ENCODE measurements around the gene PWWP2B. TPM values are rescaled to one million over a fixed set of nuclear protein-coding genes. Genes with fewer than 3 reads are reported as not detected.

Gene PWWP2B
- total RNA-seq, 2 donors from 2014 or later: 1.5 to 3.1 TPM

DNA sequence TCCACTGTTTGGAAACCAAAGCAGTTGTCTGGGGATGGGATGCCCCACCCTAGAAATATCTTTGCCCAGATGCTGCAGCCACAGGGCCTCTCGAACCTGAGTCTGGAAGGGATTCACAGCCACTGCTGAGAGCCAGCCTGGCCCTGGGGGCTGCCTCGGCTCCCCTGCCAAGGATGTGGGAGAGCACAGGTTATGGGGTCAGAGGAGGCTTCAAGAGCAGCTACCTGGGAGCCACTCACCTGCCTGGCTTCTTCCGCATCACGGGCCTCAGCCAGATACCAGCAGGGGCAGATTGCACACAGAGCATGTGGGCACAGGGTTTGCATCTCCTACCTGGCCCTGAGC is 5.4 kb upstream of the PWWP2B start:
- peaks cover 7% of the 10 kb centered on the region for H3K36me3 Mint-ChIP-seq (ENCODE audit: low read depth)
- H3K4me3 Mint-ChIP-seq: no peak overlapping the region
- peaks cover 6% of the 10 kb centered on the region for H3K9me3 Mint-ChIP-seq
- no peaks in the 10 kb centered on the region for H3K27me3 Mint-ChIP-seq
- no peak for ATAC-seq (replicated peaks)
- H3K4me1 Mint-ChIP-seq: no peaks in the 10 kb centered on the region
- H3K27ac Mint-ChIP-seq: no peak overlapping the region

DNA sequence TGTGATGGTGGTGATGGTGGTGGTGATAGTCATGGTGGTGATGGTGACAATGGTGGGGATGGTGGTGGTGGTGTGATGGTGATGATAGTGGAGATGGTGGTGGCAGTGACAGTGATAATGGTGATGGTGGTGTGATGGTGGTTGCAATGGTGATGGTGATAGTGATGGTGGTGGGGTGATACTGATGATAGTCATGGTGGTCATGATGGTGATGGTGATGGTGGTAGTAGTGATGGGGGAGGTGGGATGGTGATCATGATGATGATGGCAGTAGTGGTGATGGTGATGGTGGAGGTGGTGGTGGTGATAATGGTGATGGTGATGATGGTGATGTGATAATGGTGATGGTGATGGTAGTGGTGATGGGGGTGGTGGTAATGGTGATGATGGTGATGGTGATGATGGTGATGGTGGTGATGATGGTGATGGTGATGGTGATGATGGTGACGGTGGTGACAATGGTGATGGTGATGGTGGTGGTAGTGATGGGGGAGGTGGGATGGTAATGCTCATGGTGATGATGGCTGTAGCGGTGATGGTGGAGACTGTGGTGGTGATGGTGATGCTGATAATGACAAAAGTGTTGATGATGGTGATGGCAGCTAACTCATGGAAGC is 4.7 kb upstream of the PWWP2B start:
- peaks cover 7% of the 10 kb centered on the region for H3K36me3 Mint-ChIP-seq (ENCODE audit: low read depth)
- H3K27ac Mint-ChIP-seq: no peak overlapping the region
- H3K27me3 Mint-ChIP-seq: no peaks in the 10 kb centered on the region
- H3K9me3 Mint-ChIP-seq: peaks cover 6% of the 10 kb centered on the region
- no peak for ATAC-seq (replicated peaks)
- no peaks in the 10 kb centered on the region for H3K4me1 Mint-ChIP-seq
- H3K4me3 Mint-ChIP-seq: no peak overlapping the region

DNA sequence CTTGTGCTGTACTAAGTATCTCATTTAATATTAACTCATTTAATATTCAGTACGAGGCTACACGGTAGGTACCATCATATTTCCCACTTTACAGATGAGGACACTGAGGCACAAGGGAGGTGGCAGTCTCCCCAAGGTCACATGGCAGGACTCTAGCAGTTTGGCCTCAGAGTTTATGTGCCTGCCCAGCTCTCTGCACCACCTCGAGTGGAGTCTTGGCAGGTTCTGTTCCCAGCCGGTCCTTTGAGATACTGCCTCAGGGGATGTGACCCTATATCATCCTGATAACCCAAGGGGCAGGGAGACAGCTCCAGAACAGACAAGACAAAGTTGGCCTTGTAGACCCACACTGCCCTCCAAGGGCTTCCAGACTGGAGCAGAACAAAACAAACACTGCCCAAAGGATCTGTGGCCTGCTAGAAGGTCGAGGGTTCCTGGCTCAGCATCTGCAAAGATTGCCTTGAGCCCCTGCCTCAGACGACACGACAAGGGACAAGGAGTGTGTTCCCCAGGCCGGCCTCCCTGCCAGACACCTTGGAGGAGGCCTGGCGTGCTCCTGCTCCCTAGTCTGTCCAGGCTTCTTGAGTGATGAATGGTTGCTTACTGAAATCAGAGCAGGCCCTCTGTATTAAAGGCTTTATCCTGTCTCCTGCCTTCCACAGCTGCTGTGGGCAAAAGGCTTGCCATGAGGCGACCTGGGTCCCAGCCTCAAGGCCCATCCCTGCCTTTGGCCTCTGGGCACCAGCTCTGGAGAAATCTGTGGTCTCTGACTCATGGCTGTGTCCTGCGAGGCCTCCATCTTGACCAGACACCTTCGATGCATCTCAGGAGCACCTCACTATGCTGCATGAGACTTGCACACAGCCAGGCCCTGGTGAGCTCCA is 3.9 kb upstream of the PWWP2B start:
- Mint-ChIP-seq H3K27me3 (no peaks in the 10 kb centered on the region), H3K27ac (no peak overlapping the region), H3K4me3 (no peak overlapping the region), H3K9me3 (peaks cover 6% of the 10 kb centered on the region), H3K36me3 (ENCODE audit: low read depth) (peaks cover under 1% of the 10 kb centered on the region), H3K4me1 (no peaks in the 10 kb centered on the region)
- ATAC-seq (replicated peaks): no peak

GRCh38 chr10:132393695-132394181 is 3.3 kb upstream of the PWWP2B start:
- Mint-ChIP-seq H3K36me3 (ENCODE audit: low read depth) (no peaks in the 10 kb centered on the region), H3K4me3 (no peak overlapping the region), H3K4me1 (no peaks in the 10 kb centered on the region), H3K27ac (no peak overlapping the region), H3K9me3 (peaks cover 6% of the 10 kb centered on the region), H3K27me3 (no peaks in the 10 kb centered on the region)
- ATAC-seq (replicated peaks): no peak

GRCh38 chr10:132394201-132394811 is 2.7 kb upstream of the PWWP2B start:
- H3K27me3 Mint-ChIP-seq: no peaks in the 10 kb centered on the region
- no peak overlapping the region for H3K27ac Mint-ChIP-seq
- no peaks in the 10 kb centered on the region for H3K36me3 Mint-ChIP-seq (ENCODE audit: low read depth)
- ATAC-seq (replicated peaks): no peak
- H3K4me1 Mint-ChIP-seq: no peaks in the 10 kb centered on the region
- H3K9me3 Mint-ChIP-seq: peaks cover 6% of the 10 kb centered on the region
- H3K4me3 Mint-ChIP-seq: peak overlapping the region; percentile 13

- Mint-ChIP-seq H3K27ac (no peak overlapping the region), H3K36me3 (ENCODE audit: low read depth) (no peaks in the 10 kb centered on the region), H3K4me1 (no peaks in the 10 kb centered on the region), H3K4me3 (peak overlapping the region; percentile 13), H3K27me3 (no peaks in the 10 kb centered on the region), H3K9me3 (peaks cover 6% of the 10 kb centered on the region)
- ATAC-seq (replicated peaks): no peak
Measured at GRCh38 chr10:132394936-132395703, 1.9 kb upstream of the PWWP2B start.

- Mint-ChIP-seq H3K4me1 (no peaks in the 10 kb centered on the region), H3K27ac (no peak overlapping the region), H3K27me3 (no peaks in the 10 kb centered on the region), H3K36me3 (ENCODE audit: low read depth) (no peaks in the 10 kb centered on the region), H3K9me3 (peaks cover 6% of the 10 kb centered on the region), H3K4me3 (no peak overlapping the region)
- no peak for ATAC-seq (replicated peaks)
Measured at GRCh38 chr10:132395704-132396493, 1.1 kb upstream of the PWWP2B start.

GRCh38 chr10:132396494-132397035 is 435 bp upstream of the PWWP2B start:
- H3K4me1 Mint-ChIP-seq: no peaks in the 10 kb centered on the region
- H3K9me3 Mint-ChIP-seq: peaks cover 6% of the 10 kb centered on the region
- no peak overlapping the region for H3K4me3 Mint-ChIP-seq
- no peak overlapping the region for H3K27ac Mint-ChIP-seq
- peak; percentile 58 for ATAC-seq (replicated peaks)
- no peaks in the 10 kb centered on the region for H3K27me3 Mint-ChIP-seq
- no peaks in the 10 kb centered on the region for H3K36me3 Mint-ChIP-seq (ENCODE audit: low read depth)

DNA sequence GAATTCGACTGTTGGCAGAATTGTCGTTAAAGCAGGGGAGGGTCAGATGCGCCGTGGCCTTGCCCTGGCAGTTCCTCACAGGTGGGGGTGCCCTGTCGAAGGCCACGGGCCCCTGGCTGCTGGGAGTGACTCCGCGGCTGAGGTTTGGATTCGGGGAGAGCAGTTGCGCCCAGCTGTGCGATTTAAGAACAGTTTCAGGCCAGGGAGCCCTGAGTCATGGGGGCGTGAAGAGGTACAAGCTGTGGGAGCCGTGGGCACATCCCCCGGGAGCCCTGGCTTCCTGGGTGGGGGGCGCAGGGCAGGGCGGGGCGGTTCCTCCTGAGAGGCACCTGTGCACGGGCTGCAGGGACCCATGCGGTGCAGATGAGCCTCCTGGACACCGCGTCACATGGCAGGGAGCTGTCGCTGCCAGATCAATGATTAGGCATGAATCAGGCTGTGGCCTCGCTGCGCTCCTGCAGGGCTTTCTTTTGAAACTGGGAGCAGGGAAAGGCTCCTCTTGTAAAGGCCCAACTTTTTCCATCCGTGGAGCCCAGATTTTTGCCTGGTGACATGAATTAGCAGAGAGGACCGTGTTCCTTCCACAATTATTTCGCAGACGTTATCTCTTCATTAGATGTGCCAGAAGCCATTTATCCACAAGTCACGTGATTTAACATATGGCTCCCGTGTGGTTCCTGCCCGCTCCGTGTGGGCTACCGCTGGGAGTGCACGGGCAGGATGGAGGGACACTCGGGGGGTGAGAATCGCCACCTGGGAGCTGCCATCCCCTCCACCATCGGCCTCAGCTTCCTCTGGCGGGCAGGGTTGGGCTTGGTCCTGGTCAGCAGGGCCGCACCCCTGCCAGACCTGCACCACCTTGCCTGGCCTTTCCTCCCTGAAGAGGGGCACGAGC is 918 bp downstream of the PWWP2B start:
- Mint-ChIP-seq H3K36me3 (ENCODE audit: low read depth) (no peaks in the 10 kb centered on the region), H3K4me1 (no peaks in the 10 kb centered on the region), H3K9me3 (no peaks in the 10 kb centered on the region), H3K27ac (no peak overlapping the region), H3K4me3 (peak overlapping the region; percentile 69), H3K27me3 (no peaks in the 10 kb centered on the region)
- ATAC-seq (replicated peaks): peak; percentile 55

DNA sequence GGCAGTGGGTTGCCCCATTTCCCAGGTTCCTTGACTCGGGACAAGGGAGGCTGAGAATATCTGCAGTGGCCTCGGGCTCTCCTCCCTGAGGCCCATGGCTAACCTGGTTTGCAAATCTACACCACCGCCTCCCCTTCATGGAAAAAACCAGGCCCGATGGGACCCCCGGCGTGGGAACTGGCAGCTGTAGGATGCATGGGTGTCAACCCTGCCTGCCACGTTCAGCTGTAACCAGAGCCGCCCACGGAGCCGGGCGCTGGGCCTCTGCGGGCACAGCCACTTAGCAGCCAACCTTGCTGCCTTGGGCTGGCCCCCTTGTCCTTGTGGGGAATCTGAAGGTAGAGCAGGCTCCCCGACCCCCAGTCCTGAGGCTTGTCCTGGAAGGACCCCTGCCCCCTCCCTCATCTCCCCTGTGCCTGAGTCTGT is 1.6 kb downstream of the PWWP2B start:
- Mint-ChIP-seq H3K9me3 (no peaks in the 10 kb centered on the region), H3K36me3 (ENCODE audit: low read depth) (no peaks in the 10 kb centered on the region), H3K4me1 (peaks cover 4% of the 10 kb centered on the region), H3K27me3 (no peaks in the 10 kb centered on the region), H3K27ac (no peak overlapping the region), H3K4me3 (peak overlapping the region; percentile 69)
- no peak for ATAC-seq (replicated peaks)

GRCh38 chr10:132399117-132400035 is 2.4 kb downstream of the PWWP2B start:
- peaks cover 4% of the 10 kb centered on the region for H3K4me1 Mint-ChIP-seq
- H3K36me3 Mint-ChIP-seq (ENCODE audit: low read depth): no peaks in the 10 kb centered on the region
- H3K4me3 Mint-ChIP-seq: no peak overlapping the region
- H3K27me3 Mint-ChIP-seq: no peaks in the 10 kb centered on the region
- no peaks in the 10 kb centered on the region for H3K9me3 Mint-ChIP-seq
- ATAC-seq (replicated peaks): no peak
- no peak overlapping the region for H3K27ac Mint-ChIP-seq

DNA sequence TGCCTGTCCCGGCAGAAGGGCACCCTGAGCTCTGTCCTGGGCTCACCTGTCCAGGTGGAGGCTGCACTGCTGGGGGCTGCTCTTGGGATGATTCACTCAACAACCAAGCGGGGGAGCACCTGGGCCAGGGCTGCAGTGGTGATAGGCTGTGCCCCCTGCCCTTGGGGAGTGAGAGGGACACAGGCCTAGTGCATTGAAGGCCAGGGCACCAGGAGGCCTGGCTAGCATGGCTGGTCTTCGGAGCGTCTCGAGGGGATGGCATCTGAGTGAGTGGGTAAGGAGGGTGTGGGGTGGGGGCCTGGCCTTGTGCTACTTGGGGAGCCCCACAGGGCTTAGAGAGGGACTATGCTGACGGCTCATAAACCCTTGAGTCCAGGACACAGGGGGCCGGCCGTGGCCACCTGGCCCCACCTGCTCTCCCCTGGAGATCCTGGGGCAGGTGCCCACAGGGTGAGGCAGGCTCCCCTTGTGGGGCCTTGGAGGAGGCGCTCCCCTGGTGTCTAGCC is 3.1 kb downstream of the PWWP2B start:
- ATAC-seq (replicated peaks): no peak
- H3K4me3 Mint-ChIP-seq: no peak overlapping the region
- H3K27ac Mint-ChIP-seq: no peak overlapping the region
- no peaks in the 10 kb centered on the region for H3K36me3 Mint-ChIP-seq (ENCODE audit: low read depth)
- no peaks in the 10 kb centered on the region for H3K27me3 Mint-ChIP-seq
- peaks cover 4% of the 10 kb centered on the region for H3K4me1 Mint-ChIP-seq
- no peaks in the 10 kb centered on the region for H3K9me3 Mint-ChIP-seq

Data from activated T-helper 17 cell treated with anti-CD3 and anti-CD28 coated beads, Interleukin-2, amount 50 U/mL, for 72 hours (primary cell).